ENCODE measurements around the gene TRPT1. TPM values are rescaled to one million over a fixed set of nuclear protein-coding genes. Genes with fewer than 3 reads are reported as not detected.

TRPT1 gene
- total RNA-seq, 1 donor from 2014 or later = 82.3 TPM

- no peak overlapping the region for H3K27ac ChIP-seq (replicated peaks)
- DNase-seq = no peak
- H3K4me1 ChIP-seq = no peaks in the 10 kb centered on the region
- peaks cover 91% of the 10 kb centered on the region for H3K36me3 ChIP-seq
- no peaks in the 10 kb centered on the region for H3K27me3 ChIP-seq (ENCODE audit: low read depth)
- H3K9me3 ChIP-seq (replicated peaks) = no peaks in the 10 kb centered on the region
- intact Hi-C loops (cut with micrococcal nuclease) = no loop called here
- no peak overlapping the region for H3K4me3 ChIP-seq
- no peak for TF ChIP-seq CTCF (IDR thresholded peaks at IDR 0.05; ENCODE audit: borderline replicate concordance)
Observed at GRCh38 chr11:64259533-64260067, 33.6 kb upstream of the TRPT1 start.

GRCh38 chr11:64258946-64259532 lies 33.1 kb upstream of the TRPT1 start:
- H3K27me3 ChIP-seq (ENCODE audit: low read depth) = no peaks in the 10 kb centered on the region
- no peak for DNase-seq
- no peak overlapping the region for H3K27ac ChIP-seq (replicated peaks)
- TF ChIP-seq CTCF (IDR thresholded peaks at IDR 0.05; ENCODE audit: borderline replicate concordance) = no peak
- H3K4me3 ChIP-seq = no peak overlapping the region
- peaks cover 90% of the 10 kb centered on the region for H3K36me3 ChIP-seq
- H3K4me1 ChIP-seq = peaks cover under 1% of the 10 kb centered on the region
- no peaks in the 10 kb centered on the region for H3K9me3 ChIP-seq (replicated peaks)
- intact Hi-C loops (cut with micrococcal nuclease) = no loop called here

GRCh38 chr11:64258356-64258755 lies 32.4 kb upstream of the TRPT1 start:
- no peak overlapping the region for H3K27ac ChIP-seq (replicated peaks)
- H3K4me1 ChIP-seq = peaks cover 8% of the 10 kb centered on the region
- no peaks in the 10 kb centered on the region for H3K27me3 ChIP-seq (ENCODE audit: low read depth)
- DNase-seq = no peak
- H3K9me3 ChIP-seq (replicated peaks) = no peaks in the 10 kb centered on the region
- intact Hi-C loops (cut with micrococcal nuclease) = no loop called here
- H3K36me3 ChIP-seq = peaks cover 83% of the 10 kb centered on the region
- H3K4me3 ChIP-seq = no peak overlapping the region
- no peak for TF ChIP-seq CTCF (IDR thresholded peaks at IDR 0.05; ENCODE audit: borderline replicate concordance)

GRCh38 chr11:64256300-64256699 lies 30.3 kb upstream of the TRPT1 start:
- H3K27ac ChIP-seq (replicated peaks) = no peak overlapping the region
- TF ChIP-seq CTCF (IDR thresholded peaks at IDR 0.05; ENCODE audit: borderline replicate concordance) = no peak
- DNase-seq = no peak
- peaks cover 63% of the 10 kb centered on the region for H3K36me3 ChIP-seq
- H3K4me1 ChIP-seq = peaks cover 27% of the 10 kb centered on the region
- H3K9me3 ChIP-seq (replicated peaks) = no peaks in the 10 kb centered on the region
- H3K4me3 ChIP-seq = no peak overlapping the region
- H3K27me3 ChIP-seq (ENCODE audit: low read depth) = no peaks in the 10 kb centered on the region
- intact Hi-C loops (cut with micrococcal nuclease) = no loop called here

- Histone ChIP-seq H3K36me3 (peaks cover 58% of the 10 kb centered on the region), H3K27me3 (ENCODE audit: low read depth) (no peaks in the 10 kb centered on the region), H3K4me3 (no peak overlapping the region), H3K9me3 (replicated peaks) (no peaks in the 10 kb centered on the region), H3K27ac (replicated peaks) (no peak overlapping the region), H3K4me1 (peaks cover 35% of the 10 kb centered on the region)
- TF ChIP-seq CTCF (IDR thresholded peaks at IDR 0.05; ENCODE audit: borderline replicate concordance) = no peak
- no peak for DNase-seq
- intact Hi-C loops (cut with micrococcal nuclease) = no loop called here
Observed at GRCh38 chr11:64255135-64256128, 29.4 kb upstream of the TRPT1 start.
